ENCODE measurements around the gene DBR1.

GRCh38 chr3:138157743-138158142, 17.0 kb downstream of the DBR1 start:
- TF ChIP-seq POLR2A (IDR thresholded peaks at IDR 0.05) (no peak), CTCF (IDR thresholded peaks at IDR 0.05) (no peak)

Measured in testis (tissue), 2 donors.